ENCODE data around the gene MED28.

DNA sequence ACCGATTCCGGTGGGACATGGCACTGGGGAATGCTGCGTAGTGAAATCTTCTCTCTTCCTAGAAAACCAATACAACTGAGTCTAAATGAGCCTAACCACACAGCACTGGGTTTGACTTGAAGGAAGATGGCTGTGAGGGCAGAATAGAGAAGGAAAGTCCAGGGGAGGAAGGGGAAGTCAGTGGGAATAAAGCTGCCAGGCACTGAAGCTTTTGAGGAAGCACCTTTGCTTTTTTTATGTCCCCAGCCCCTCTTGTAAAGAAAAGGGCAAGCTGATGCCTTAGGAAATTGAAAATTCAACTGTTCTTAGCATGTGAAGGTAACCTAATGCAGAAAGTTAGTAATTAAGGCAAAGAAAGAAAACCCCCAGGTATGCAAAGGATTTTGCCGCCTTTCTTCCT is 20.6 kb downstream of the MED28 start:
- TF ChIP-seq, protein P1, sequence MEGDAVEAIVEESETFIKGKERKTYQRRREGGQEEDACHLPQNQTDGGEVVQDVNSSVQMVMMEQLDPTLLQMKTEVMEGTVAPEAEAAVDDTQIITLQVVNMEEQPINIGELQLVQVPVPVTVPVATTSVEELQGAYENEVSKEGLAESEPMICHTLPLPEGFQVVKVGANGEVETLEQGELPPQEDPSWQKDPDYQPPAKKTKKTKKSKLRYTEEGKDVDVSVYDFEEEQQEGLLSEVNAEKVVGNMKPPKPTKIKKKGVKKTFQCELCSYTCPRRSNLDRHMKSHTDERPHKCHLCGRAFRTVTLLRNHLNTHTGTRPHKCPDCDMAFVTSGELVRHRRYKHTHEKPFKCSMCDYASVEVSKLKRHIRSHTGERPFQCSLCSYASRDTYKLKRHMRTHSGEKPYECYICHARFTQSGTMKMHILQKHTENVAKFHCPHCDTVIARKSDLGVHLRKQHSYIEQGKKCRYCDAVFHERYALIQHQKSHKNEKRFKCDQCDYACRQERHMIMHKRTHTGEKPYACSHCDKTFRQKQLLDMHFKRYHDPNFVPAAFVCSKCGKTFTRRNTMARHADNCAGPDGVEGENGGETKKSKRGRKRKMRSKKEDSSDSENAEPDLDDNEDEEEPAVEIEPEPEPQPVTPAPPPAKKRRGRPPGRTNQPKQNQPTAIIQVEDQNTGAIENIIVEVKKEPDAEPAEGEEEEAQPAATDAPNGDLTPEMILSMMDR (conservative IDR thresholded peaks at IDR 0.05; ENCODE audit: low read length): no peak
- no peak for TF ChIP-seq EZH2phosphoT487 (IDR thresholded peaks at IDR 0.05; ENCODE audit: borderline replicate concordance, low read depth, low read length)

Measured in OCI-LY7 (cell line).